GM19455 (cell line): ENCODE results near the gene INSYN2B.

Experiments
- ATAC-seq: cut with Tn5 transposase; IDR thresholded peaks from one replicate; pipeline ENCODE4 v1.9.1; 2021; ENCODE audit not compliant: unreplicated experiment

The INSYN2B gene

DNA sequence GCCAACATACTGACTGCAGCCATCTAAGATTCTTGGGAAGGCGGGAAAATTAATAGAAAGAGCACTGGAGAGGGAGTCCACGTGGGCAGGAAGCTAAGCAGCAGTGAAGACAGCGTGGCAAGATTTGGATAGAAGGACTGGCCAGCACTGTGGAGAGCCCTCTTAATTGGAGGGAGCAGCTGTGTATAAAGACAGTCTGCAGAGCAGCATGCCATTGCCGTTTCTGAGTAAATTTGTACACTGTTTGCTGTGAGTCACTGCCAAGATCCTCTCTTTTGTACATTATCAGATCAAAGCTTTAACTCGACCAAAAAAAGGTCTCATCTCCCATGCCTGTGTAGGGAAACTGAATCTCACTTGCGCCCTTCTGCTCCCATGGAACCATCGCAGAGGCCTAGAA, 45.3 kb downstream of the INSYN2B start:
- ATAC-seq, result no peak

DNA sequence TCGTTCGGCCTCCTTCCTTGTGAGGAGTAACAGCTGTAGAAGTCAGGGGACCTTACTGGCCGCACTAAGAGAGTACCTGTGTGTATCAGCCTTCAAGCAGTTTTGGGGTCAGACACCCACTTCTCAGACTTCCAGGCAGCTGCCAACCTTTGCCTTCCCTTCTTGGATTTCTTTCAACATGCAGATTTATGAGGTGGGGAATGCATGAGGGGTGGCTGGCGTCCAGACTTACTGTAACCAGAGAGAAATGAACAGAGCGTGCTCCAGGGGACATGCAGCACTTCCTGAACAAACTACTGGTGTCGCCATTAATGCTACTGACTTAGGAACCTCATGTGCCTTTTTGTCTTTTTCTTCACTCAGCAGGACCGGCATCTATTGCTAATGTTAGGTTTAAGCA, 46.7 kb downstream of the INSYN2B start:
- ATAC-seq, result no peak

DNA sequence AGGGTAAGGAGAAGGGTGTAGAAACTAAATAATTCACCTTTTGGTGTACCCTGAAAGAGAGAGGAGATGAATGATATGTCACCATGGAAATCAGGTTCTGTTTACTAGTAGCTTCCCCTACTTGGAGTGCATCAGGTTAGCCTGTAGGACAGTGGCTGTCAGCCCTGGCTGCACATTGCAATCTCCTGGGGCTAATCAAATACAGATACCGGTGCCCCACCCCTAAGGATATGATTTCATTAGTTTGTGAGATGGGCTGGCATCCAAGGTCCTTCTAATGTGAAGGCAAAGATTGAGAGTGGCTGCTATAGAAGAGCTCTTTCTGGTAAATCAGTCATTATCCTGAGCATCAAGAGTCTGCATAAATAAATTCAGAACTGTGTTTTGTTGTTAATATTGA, 47.2 kb downstream of the INSYN2B start:
- no peak for ATAC-seq

DNA sequence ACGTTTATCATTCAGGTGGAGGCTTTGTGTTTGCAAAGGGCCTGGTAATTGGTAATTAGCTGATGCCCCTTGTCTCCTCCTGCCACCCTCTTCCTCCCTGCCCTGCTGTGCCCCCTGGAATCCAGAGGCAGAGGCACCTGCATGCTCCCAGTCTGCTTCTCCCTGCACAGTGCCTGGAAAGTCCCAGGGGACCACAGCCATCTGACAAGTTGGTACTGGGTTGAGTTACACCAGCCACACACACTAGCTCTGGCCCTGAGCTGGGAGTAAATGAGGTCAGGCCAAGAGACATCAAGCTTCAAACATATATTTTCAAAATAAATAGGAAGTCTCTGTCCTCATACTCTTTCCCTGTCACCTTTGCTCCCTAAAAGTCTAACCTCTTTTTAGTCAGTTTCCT, 56.3 kb downstream of the INSYN2B start:
- no peak for ATAC-seq

DNA sequence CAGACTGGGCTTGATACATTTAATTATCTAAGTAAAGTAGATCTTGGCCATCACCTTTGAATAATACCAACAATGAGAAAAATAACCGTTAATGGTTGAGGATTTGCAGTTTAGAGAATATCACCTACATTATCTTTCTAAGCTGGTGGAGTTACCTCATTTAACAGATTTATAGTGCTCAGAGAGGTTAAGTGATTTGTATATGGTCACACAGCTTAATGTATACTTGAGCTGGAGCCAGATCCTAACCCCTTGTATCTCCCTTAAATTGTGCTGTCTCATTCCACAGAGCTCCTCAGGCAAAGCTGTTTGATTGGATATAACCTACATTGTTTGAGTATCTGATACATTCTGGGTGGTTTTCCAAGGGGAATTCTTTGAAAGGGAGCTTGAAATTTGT, 57.8 kb downstream of the INSYN2B start:
- no peak for ATAC-seq

DNA sequence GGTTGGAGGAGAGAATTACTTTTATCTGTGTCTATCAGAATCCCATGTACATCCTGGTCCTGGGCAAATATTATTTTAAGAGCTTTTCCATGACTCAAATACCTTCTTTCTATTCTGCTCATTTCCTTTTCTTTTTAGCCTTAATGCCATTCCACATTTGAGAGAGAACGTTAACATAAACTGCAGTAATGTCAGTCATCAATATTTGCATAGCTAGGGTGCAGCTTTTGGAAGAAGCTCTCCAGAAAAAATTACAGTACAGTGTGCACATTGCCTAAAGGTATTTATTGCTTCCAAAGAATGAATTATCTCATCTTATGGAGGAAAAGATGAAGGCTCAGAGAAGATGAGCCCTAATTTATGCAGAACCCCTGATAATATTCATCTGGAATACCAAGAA, 58.3 kb downstream of the INSYN2B start:
- ATAC-seq, result no peak

DNA sequence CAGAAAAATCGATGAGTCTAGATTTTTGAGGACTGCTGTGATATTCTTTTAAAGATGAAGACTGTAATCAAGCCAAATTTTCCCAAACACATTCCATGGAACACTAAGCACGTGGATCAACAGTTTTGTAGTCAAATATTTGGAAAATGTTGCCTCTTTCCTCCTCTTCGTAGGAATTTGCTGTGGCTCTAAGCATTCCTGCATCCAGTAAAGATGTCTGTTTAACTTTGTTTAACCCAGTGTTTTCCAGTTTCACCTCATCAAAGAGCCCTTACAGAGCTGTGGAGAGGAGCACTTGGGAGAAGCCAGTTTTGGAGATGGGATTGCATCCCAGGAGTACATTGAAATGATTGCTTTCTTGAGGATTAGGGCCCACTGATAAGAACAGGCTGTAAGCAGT, 58.9 kb downstream of the INSYN2B start:
- no peak for ATAC-seq

DNA sequence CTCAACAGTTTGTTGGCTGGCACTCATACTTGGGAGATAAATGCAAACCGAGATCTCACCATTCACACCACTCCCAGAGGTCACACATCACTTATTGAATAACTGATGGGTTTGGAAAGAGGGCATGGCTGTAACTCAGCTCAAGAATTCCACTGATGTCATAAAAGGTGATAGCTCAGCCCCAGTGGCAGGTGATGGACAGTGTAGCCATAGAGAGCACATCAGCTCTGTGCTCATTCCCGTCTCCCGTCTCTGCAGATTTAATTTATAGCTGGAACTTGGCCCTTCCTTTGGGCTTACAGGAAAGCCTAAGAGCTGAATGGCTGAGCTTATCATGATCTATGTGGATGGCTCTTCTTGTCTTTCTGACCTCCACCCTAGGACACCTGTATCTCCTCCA, 59.8 kb downstream of the INSYN2B start:
- no peak for ATAC-seq

DNA sequence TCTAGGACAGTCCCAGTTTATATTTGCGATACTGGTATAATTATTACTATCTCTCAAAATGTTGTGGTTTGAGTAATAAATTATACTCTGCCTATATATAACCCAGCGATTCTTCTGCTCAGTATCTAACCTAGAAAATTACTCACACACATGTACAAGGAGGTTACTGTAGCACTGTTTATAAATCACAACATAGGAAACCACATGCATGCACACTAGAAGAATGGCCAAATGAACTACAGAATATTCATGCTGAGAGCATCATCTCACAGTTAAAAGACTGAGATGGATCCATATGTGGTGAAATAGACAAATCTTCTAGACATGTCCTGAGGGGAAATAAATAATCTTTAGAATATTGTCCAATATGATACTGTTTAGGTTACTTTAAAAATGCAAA, 62.1 kb downstream of the INSYN2B start:
- ATAC-seq, result no peak

DNA sequence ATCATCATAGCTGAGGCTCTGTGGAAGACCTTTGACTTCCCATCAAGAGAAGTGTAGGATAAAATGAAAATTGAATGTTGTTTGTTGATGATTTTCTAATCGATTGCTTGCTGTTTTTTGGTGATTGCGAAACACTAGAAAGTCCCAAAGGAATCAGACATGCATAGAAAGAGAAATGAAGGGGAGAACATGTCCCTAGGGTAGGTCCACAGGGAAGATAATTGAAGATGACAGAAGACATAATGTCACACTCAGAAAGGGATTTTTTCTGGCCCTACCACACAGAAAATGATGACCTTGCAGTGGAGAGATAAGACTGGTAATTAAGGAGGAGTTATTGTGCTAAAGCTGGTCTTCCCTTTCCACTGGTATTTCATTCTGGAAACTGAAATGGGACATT, 62.8 kb downstream of the INSYN2B start:
- no peak for ATAC-seq

DNA sequence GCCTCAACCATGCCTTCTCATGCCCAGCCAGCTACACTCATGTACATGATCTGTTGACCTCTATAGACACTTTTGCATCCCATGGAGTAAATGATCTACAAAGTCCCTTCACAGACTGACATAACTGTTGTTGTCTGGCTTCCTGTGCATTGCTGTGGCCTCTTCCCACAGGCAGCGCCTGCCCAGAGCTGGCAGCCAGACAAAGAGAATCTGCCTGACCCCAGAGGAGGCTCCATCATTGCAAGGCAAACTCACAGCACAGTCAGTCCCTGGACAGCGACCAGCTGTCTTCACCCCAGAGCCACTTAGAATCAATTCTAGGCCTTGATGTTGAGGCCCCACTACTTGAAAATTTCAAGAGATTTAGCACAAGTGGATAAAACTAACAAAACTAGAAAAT, 65.5 kb downstream of the INSYN2B start:
- ATAC-seq, result no peak

DNA sequence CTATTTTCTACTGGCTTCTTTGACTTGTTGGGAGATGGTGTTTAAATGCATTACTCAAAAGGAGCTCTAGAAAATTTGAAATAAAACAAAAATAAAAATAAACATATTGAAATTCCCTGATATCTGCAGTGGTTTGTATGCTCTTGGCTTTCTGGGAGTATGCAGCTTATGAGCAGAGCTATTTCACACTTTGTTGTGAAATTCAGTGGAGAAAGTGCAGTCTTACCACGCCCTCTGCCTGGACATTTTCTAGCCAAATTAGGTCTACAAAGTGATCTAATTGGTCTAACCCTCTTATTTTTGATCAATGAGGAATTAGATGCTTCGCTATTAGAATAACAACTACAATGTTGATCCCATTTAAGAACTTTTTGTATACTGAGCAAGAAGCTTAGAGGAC, 66.8 kb downstream of the INSYN2B start:
- ATAC-seq, result no peak

DNA sequence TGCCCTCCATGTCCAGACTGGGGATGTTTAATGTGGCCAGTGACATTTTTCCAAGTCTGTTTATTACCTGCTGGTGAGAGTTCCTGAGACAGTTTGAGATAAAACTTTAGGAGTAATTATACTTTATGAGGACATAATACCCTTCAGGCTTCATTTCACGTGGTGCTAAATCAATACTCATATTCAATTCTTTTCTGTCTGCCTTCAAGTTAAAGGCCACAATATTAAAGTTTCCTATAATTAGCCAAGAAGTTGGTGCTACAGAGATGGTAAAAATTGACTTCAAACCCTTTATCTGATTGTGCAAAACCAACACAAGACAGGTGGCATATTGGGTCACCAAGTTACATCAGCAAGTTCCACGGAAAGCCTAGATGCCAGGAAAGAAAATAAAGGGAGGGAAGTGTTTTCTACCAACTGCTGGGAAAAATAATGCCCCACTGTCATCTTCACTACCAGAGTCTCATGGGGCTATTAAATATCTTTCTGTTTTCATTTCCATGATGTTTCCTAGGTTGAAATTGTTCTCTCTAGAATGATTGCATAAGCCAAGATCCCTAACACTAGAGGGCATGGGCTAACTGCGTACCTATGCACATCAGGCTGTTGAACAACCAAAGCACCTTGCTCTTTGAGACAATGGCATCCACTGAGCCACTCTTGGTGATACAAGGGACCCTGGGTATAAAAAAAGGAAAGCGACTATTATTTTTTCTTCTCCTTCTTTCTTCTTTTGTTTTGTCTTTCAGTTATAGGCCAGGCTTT, 68.7 kb downstream of the INSYN2B start:
- ATAC-seq, result no peak

DNA sequence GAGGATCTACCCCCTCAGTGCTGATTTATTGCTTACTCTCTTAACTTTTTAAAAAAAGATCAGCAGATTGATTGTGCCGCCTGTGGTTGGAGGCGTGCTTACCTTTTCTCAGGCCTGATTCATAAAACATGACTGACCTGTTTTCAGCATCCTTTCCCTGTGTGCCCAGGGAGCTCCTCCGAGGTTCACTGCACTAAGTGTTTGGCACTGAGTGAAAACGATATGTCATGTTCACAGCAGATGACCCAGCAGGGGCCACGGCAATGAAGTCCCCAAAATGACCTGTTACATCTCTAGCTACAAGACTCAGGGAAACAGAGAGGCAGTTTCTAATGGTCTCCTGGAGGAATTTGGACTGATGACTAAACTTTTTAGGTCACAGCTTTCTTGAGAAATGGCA, 69.9 kb downstream of the INSYN2B start:
- no peak for ATAC-seq

DNA sequence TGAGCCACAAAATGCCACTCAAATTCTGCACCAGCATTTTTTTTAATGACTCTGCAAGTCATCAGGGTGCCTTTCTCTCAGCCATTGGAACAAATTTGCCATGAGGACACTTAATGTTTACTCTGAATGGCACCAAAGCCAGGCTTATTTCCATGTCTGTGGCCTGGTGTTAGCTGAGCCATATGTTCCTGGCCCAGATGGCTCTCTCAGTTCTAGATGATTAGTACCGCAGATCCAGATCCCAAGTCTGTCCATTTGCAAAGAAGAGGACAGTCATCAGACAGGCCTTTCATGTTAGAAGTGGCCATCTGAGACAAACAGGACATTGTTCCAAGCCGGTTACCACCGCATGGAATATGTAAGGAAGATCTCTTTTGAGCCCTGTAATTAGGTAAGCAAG, 70.3 kb downstream of the INSYN2B start:
- ATAC-seq, result no peak

DNA sequence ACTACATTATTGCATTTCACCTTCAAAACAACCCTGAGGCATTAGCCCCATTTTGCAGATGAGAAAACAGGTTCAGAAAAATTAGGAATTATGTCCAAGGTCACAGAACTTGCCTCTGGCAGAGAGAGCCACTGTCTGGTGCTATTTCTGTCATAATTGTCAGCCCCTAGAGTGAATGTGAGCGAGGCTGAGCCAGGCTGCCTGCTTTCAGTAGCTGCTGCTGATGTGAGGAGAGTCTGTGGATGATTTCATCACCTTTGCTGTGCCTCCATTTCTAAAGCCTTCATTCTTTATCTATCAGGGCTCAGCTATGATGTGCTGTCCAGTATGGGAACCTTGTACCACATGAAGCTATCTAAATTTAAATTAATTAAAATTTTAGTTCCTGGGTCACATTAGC, 71.4 kb downstream of the INSYN2B start:
- ATAC-seq, result no peak

DNA sequence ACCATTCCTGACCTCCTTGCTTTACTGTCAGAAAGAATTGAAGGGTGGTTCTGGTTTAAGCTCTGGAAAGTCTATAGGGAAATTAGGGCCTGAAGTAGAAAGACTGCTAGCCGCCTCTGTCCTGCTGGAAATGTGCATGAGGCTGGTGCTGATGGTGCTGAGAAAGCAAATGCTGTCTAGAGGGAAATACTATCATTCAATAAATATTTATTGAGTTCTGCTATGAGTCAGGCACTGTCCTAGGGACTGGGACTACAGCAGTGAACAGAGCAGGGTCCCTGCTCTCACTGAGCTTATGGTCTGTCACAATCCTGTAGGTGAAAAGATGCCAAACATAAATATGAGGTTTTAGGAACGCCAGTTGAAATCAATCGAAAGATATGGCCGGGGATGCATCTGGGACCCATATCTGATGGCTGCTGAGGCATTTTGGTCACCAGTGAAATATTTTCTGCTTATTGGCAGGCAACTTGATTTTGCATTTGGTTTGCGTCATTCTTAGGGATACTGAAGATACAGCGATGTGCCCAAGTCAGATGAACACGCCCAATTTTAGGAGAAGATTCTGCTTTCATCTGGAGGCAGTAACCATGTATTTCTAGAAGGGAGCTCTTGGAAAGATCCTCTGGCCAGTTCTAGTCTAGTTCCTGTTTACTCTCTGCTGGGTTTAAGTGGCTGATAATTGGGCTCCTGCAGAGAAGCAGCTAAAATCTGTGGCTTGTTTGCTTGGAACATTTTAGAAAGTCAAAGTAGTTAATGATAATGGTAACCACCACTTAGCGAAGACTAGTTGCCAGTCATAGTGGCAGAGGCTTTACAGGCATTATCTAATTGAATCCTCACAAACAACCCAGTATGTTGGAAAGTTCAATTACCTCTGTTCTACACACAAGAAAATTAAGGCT, 73.3 kb downstream of the INSYN2B start:
- ATAC-seq, result no peak

DNA sequence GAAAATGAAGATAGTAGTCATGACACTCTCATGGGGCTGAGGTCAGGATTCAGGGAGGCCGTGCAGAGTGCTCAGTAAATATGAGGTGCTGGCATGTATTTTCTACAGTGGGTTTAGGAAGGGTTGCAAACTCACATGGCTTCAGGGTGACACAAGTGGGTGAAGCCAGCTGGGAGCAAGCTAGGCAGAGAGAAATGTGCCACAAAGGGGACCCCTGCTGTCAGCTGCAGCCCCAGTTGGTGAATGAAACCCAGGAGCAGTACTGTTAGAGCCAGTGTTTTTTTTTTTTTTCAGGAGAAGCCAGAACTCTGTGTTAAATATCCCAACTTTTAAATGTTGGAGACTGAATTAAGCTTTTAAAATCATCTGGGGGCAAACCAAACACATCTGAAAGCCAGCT, 75.3 kb downstream of the INSYN2B start:
- no peak for ATAC-seq

DNA sequence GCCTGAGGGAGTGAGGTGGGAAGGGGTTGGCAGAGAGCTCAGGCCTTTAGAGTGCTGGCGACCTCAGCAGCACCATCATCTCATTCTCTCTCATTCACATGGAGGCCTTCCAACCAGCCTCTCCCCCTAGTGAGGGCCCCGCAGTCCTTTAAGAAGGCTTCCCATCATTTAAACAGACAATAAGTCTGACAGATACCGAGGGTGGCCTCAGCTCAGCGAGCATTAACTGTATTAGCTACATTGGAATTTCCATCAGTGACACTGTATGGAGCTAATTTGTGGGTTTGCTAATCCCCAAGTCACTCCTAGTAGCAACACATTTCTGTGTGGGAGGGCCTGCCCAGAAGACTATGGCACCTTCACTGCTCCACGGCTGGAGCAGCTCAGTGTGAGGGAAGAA, 75.8 kb downstream of the INSYN2B start:
- no peak for ATAC-seq

DNA sequence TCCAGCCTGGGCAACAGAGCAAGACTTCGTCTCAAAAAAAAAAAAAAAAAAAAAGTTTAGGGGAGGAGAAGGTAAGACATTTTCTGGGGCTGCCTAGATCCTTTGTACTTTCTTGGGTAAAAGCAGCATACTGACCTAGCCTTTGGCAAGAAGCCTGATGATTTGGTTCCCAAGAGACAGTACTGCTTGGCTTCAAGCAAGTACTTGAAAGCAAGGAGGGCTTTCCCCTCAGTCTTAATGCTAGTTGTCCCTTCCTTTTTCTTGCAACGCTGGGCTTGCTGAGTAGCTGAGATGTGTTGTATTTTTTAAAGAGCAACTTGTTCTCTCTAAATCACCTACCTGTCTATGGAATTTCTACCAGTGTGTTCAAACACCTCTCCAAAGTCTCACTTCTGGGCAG, 76.2 kb downstream of the INSYN2B start:
- ATAC-seq, result no peak

DNA sequence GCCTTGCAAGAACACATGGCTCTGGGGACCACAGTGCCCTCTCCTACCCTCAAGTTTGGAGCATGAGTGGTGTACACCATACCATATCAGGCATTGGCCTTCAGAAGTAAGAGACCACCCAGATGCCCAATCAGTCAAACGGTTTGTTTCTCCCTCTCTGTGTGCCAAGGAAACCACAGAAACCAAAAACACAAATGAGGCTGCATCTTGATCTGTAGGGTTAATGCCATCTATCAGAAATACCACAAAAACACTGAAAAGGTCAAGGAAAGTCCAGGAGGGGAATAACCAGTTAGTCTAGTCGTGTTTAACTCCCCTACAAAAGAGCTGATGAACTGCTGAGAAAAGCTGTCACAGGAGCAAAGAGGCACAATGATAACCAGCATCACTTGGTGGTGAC, 78.4 kb downstream of the INSYN2B start:
- ATAC-seq, result no peak

DNA sequence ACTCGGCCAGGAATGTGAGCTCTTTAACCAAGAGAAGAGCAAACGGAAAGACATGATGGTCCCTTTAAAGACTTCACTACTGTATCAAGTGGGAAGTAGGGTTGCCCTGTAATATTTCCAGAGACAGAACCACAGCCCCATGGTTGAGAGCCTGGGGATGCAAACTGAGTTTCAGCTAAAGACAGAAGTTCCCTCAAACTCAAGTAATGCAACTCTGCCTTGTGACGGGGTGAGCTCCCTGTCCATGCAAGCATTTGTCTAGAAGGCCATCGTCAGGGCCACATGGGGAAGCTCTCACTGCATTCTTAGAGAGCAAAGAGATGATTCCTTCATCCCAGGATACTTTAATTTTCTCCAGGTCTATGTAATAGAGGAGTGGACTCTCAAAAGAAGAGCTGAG, 82.8 kb downstream of the INSYN2B start:
- no peak for ATAC-seq
